OCI-LY3 (cell line): ENCODE results near the gene MAX.
A peak's percentile ranks its signal among the peaks of the same experiment; 100 is the strongest.
"Not testable (repeated sequence)": the region's sequence is repeated elsewhere in the genome, so short reads cannot be mapped to it uniquely, and the experiment has no call there.

Experiments used
- H2AFZ ChIP-seq: fragments of 200-600, 300-600 bp; shearing (Covaris generic); 2 replicates; pipeline ENCODE4 v1.6.0; 2014; ENCODE audit warnings: antibody characterized with exemption, low read depth, low read length
- H3K27ac ChIP-seq: fragments of 200-600, 300-600 bp; sonication (generic); 2 replicates; pipeline ENCODE4 v1.5.1; 2014; ENCODE audit warnings: mild to moderate bottlenecking, low read length, moderate library complexity, mixed read lengths
- H3K27me3 ChIP-seq: fragments of 200-600, 300-600 bp; sonication (generic); 2 replicates; pipeline ENCODE4 v1.6.1; 2014; ENCODE audit warnings: low read depth, low read length, mixed read lengths
- H3K36me3 ChIP-seq: fragments of 200-600, 300-600 bp; sonication (generic); replicated peaks from 2 replicates; pipeline ENCODE3; 2014; ENCODE audit warnings: low read depth, low read length, mixed read lengths
- H3K4me1 ChIP-seq: fragments of 300-600, 200-600 bp; sonication (generic); 2 replicates; pipeline ENCODE4 v1.6.1; 2014; ENCODE audit warnings: low read length, mixed read lengths
- H3K4me2 ChIP-seq: fragments of 200-600, 300-600 bp; sonication (generic); 2 replicates; pipeline ENCODE4 v1.6.1; 2014; ENCODE audit warnings: low read length, mixed read lengths
- H3K4me3 ChIP-seq: fragments of 300-600, 200-600 bp; sonication (generic); 2 replicates; pipeline ENCODE4 v1.5.1; 2014; ENCODE audit warnings: antibody characterized with exemption, mild to moderate bottlenecking, low read length, moderate library complexity
- H3K79me2 ChIP-seq: fragments of 300-600, 200-600 bp; shearing (Covaris generic); 2 replicates; pipeline ENCODE4 v1.6.1; 2014; ENCODE audit warnings: mild to moderate bottlenecking, low read length, mixed read lengths
- H3K9ac ChIP-seq: fragments of 300-600, 200-600 bp; shearing (Covaris generic); 2 replicates; pipeline ENCODE4 v1.6.0; 2014; ENCODE audit warnings: mild to moderate bottlenecking, low read length, moderate library complexity
- H3K9me3 ChIP-seq: fragments of 200-600, 300-600 bp; shearing (Covaris generic); 2 replicates; pipeline ENCODE4 v1.6.1; 2014; ENCODE audit warnings: low read length, mixed read lengths; ENCODE audit not compliant: insufficient read depth
- H4K20me1 ChIP-seq: fragments of 200-600, 300-600 bp; sonication (generic); 2 replicates; pipeline ENCODE4 v1.6.1; 2016; ENCODE audit warnings: low read length, mixed read lengths; ENCODE audit not compliant: insufficient read depth
- EZH2phosphoT487 ChIP-seq: fragments of 200-600 bp; shearing (Covaris generic); IDR thresholded peaks from 2 replicates; pipeline ENCODE4 v1.6.1; 2018; ENCODE audit warnings: antibody characterized with exemption, mixed run types, low read depth
- TF ChIP-seq, protein P1 (sequence below): fragments of 200-600, 300-600 bp; sonication (generic); IDR thresholded peaks from 2 replicates; pipeline ENCODE4 v1.5.1; 2014; ENCODE audit warnings: antibody characterized with exemption, low read length, low read depth

The MAX gene

DNA sequence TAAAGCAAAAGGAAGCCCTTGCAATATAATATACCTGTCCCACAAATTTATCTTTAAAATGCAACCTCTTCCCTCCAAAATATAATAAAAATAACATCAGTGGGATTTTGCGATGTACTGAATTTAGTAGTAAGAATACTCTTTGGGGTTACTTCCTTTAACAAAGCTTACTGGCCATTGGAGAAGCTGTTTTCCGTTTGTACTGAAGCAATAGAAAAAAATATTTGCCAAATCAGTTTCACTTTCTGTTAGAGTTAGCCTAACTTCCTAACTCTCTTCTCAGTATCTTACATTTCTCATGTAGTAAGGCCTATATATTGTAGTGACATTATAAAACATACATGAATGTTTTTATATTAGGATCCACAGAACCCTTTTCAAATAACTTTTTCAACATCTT, 3.7 kb downstream of the MAX start:
- peak overlapping the region; percentile 22; the same call in 1 of the 2 replicates for H3K4me3 ChIP-seq
- H3K4me1 ChIP-seq, result peaks cover 19% of the 10 kb centered on the region
- TF ChIP-seq EZH2phosphoT487, result no peak
- TF ChIP-seq, protein P1, sequence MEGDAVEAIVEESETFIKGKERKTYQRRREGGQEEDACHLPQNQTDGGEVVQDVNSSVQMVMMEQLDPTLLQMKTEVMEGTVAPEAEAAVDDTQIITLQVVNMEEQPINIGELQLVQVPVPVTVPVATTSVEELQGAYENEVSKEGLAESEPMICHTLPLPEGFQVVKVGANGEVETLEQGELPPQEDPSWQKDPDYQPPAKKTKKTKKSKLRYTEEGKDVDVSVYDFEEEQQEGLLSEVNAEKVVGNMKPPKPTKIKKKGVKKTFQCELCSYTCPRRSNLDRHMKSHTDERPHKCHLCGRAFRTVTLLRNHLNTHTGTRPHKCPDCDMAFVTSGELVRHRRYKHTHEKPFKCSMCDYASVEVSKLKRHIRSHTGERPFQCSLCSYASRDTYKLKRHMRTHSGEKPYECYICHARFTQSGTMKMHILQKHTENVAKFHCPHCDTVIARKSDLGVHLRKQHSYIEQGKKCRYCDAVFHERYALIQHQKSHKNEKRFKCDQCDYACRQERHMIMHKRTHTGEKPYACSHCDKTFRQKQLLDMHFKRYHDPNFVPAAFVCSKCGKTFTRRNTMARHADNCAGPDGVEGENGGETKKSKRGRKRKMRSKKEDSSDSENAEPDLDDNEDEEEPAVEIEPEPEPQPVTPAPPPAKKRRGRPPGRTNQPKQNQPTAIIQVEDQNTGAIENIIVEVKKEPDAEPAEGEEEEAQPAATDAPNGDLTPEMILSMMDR, result no peak
- no peak overlapping the region for H2AFZ ChIP-seq
- H3K27ac ChIP-seq, result no peak overlapping the region
- H3K27me3 ChIP-seq, result no peaks in the 10 kb centered on the region
- peak overlapping the region; percentile 44 for H3K4me2 ChIP-seq
- H3K9ac ChIP-seq, result no peak overlapping the region
- peaks cover 16% of the 10 kb centered on the region for H3K36me3 ChIP-seq
- H3K9me3 ChIP-seq, result no peaks in the 10 kb centered on the region
- H3K79me2 ChIP-seq, result peaks cover 22% of the 10 kb centered on the region
- peaks cover 5% of the 10 kb centered on the region for H4K20me1 ChIP-seq

DNA sequence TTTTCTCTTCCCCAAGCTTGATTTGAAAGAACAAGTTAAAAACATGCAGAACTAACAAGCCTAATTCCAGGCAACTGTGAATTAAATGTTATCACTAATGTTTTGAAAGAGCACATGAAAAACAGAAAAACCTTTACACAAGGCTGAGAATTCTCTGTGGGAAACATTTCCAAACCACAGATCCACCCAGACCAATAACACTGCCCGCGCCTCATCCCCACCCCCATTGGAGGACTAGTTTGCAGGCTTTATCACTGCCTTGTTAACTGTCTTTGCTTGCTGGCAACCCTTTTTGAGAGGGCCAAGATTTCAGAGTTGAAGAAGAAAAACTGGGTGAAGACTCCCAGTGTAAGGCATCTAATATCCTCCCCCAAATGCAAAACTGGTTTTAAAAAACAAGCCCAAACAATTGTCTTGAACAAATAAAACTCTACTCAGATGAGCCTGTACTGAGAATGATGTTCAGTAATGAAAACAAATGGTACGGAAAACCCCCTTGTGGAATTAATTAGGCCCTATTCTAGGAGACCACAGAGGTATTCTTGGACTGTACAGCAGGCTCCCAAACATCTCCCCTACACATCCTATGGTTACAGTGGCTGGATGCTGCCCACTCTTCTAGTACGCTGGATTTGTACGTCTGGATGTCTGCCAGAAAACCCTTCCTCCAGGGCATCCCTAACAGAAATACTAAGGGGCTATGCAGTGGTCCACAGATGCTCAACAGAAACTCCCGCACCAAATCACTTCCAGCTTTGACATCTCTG, 5.8 kb downstream of the MAX start:
- Histone ChIP-seq H2AFZ (no peak overlapping the region), H3K4me1 (peaks cover 15% of the 10 kb centered on the region), H3K9me3 (no peaks in the 10 kb centered on the region), H3K79me2 (peaks cover 16% of the 10 kb centered on the region), H3K4me2 (no peak overlapping the region), H4K20me1 (peaks cover 7% of the 10 kb centered on the region), H3K27me3 (no peaks in the 10 kb centered on the region), H3K36me3 (peaks cover 35% of the 10 kb centered on the region), H3K9ac (no peak overlapping the region), H3K4me3 (no peak overlapping the region), H3K27ac (no peak overlapping the region)
- no peak for TF ChIP-seq EZH2phosphoT487

DNA sequence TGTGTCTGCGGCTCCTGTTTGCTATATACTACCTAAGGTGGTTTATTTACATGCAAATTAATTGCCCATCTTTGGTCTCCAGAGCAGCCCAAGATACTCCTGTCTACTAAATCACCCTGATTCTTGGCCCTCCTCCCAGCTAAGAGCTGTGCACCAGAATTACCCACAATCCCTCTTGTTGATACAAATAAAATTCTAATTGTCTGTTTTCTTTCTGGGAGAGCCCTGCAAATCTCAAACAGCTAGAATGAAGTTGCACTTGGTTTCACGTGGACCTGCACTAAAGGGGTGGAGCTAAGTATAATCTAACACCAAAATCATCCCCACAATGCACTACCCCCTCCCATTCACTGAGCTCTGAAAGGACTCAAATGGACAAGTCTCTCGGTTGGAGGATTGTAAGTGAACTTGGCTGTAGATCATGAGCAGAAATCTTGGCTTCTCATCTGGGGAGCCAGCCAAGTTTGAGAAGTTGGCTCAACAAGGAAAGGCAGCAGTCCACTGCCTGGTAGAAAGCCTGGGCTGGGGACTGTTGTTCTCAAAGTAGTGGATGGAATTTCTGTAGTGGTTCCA, 6.6 kb downstream of the MAX start:
- Histone ChIP-seq H3K4me2 (no peak overlapping the region), H2AFZ (no peak overlapping the region), H3K36me3 (peaks cover 43% of the 10 kb centered on the region), H4K20me1 (peaks cover 11% of the 10 kb centered on the region), H3K9me3 (no peaks in the 10 kb centered on the region), H3K79me2 (peaks cover 10% of the 10 kb centered on the region), H3K27me3 (no peaks in the 10 kb centered on the region), H3K9ac (no peak overlapping the region), H3K4me1 (peaks cover 10% of the 10 kb centered on the region), H3K4me3 (no peak overlapping the region), H3K27ac (no peak overlapping the region)
- TF ChIP-seq, protein P1, result no peak
- TF ChIP-seq EZH2phosphoT487, result no peak

DNA sequence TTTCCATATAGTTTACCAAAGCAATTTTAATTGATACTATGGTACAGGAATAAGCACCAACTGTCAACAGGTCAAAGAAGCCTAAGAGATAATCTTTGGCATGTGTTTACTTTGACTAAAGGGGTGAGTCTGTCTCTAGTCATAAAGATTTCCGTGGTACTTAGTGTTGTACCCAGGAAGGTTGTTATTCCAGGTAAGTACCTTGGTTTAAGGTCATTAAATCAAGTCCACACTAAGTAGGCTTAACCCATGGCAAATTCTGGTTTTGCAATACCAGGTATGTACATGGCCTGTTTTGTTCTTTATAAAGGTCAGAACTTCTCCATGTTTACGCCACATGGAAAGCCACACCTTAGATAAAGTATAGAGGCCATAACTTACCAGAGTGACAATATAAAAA, 10.0 kb downstream of the MAX start:
- Histone ChIP-seq H3K9me3 (0 out of 2 replicates have a peak, but pooled peaks cover 5% of the 10 kb centered on the region), H4K20me1 (peaks cover 11% of the 10 kb centered on the region), H3K36me3 (peaks cover 66% of the 10 kb centered on the region), H2AFZ (no peak overlapping the region), H3K27me3 (no peaks in the 10 kb centered on the region), H3K4me1 (no peaks in the 10 kb centered on the region), H3K79me2 (no peaks in the 10 kb centered on the region; the same call in 1 of the 2 replicates), H3K4me3 (no peak overlapping the region), H3K9ac (no peak overlapping the region), H3K4me2 (no peak overlapping the region), H3K27ac (no peak overlapping the region)
- no peak for TF ChIP-seq EZH2phosphoT487
- TF ChIP-seq, protein P1, result no peak

DNA sequence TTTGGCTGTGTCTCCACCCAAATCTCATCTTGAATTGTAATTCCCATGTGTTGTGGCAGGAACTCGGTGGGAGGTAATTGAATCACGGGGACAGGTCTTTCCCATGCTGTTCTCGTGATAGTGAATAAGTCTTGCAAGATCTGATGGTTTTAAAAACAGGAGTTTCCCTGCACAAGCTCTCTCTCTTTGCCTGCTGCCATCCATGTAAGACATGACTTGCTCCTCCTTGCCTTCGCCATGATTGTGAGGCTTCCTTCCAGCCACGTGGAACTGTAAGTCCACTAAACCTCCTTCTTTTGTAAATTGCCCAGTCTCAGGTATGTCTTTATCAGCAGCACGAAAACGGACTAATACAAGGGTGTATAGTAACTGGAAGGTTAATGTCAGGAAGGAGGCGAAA, 14.5 kb downstream of the MAX start:
- H3K4me3 ChIP-seq, H2AFZ ChIP-seq, H3K27ac ChIP-seq, H3K27me3 ChIP-seq, H4K20me1 ChIP-seq, H3K9me3 ChIP-seq, H3K4me1 ChIP-seq, H3K79me2 ChIP-seq, H3K9ac ChIP-seq, H3K4me2 ChIP-seq: not testable (repeated sequence)
- H3K36me3 ChIP-seq, result peaks cover 74% of the 10 kb centered on the region

DNA sequence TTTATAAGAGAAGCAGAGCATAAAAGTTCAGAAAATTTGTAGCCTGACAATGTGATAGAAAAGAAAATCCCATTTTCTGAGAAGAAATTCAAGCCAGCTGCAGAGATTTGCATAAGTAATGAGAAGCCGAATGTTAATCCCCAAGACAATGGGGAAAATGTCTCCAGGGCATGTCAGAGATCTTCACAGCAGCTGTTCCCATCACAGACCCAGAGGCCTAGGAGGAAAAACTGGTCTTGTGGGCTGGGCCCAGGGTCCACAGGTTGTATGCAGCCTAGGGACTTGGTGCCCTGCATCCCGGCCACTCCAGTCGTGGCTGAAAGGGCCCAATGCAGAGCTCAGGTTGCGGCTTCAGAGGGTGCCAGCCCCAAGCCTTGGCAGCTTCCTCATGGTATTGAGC, 15.6 kb downstream of the MAX start:
- H3K4me1 ChIP-seq, H3K4me3 ChIP-seq, H3K4me2 ChIP-seq, H3K9me3 ChIP-seq, H3K79me2 ChIP-seq, H3K27me3 ChIP-seq, H4K20me1 ChIP-seq, H3K9ac ChIP-seq, H3K27ac ChIP-seq, H2AFZ ChIP-seq: not testable (repeated sequence)
- H3K36me3 ChIP-seq, result peaks cover 73% of the 10 kb centered on the region
